WERI-Rb-1 (cell line): ENCODE results near the gene SORBS1.

Source experiments
- DNase-seq: peaks from one replicate; pipeline ENCODE4 v3.0.0-alpha.2; 2020
- H3K27ac ChIP-seq: fragments of 250-450 bp; sonication (Bioruptor Pico); 2 replicates; pipeline ENCODE4 v1.5.1; 2020; ENCODE audit warnings: mild to moderate bottlenecking, moderate library complexity
- H3K27me3 ChIP-seq: fragments of 250-450 bp; sonication (Bioruptor Pico); 2 replicates; pipeline ENCODE4 v1.5.1; 2021; ENCODE audit warnings: mild to moderate bottlenecking, low read depth, moderate library complexity; ENCODE audit not compliant: insufficient read depth, severe bottlenecking
- H3K36me3 ChIP-seq: fragments of 250-450 bp; sonication (Bioruptor Pico); 2 replicates; pipeline ENCODE4 v1.5.1; 2020; ENCODE audit warnings: mild to moderate bottlenecking, moderate library complexity
- H3K4me3 ChIP-seq: 2 replicates; pipeline ENCODE4 v1.5.1; 2011; ENCODE audit warnings: low read depth, mild to moderate bottlenecking, control low read depth, low read length
- H3K9me3 ChIP-seq: fragments of 250-450 bp; sonication (Bioruptor Pico); 2 replicates; pipeline ENCODE4 v1.5.1; 2021; ENCODE audit warnings: mild to moderate bottlenecking, moderate library complexity; ENCODE audit not compliant: severe bottlenecking
- TF ChIP-seq, protein P1 (sequence below): IDR thresholded peaks from 2 replicates; pipeline ENCODE4 v1.5.1; 2011; ENCODE audit warnings: low read depth, mild to moderate bottlenecking, control low read depth, inconsistent platforms, low read length

Gene SORBS1

GRCh38 chr10:95561177-95561863 is at the start of gene SORBS1:
SORBS1 (minus strand) TSS chr10:95561371; CDS start chr10:95441135, 120,236 bp downstream.
- peak within 1 kb of the TSS; percentile 57 for H3K27ac ChIP-seq
- peak within 1 kb of the TSS; percentile 76 for H3K4me3 ChIP-seq
- TF ChIP-seq, protein P1, sequence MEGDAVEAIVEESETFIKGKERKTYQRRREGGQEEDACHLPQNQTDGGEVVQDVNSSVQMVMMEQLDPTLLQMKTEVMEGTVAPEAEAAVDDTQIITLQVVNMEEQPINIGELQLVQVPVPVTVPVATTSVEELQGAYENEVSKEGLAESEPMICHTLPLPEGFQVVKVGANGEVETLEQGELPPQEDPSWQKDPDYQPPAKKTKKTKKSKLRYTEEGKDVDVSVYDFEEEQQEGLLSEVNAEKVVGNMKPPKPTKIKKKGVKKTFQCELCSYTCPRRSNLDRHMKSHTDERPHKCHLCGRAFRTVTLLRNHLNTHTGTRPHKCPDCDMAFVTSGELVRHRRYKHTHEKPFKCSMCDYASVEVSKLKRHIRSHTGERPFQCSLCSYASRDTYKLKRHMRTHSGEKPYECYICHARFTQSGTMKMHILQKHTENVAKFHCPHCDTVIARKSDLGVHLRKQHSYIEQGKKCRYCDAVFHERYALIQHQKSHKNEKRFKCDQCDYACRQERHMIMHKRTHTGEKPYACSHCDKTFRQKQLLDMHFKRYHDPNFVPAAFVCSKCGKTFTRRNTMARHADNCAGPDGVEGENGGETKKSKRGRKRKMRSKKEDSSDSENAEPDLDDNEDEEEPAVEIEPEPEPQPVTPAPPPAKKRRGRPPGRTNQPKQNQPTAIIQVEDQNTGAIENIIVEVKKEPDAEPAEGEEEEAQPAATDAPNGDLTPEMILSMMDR: no peak
- no peaks in the 10 kb centered on the region for H3K9me3 ChIP-seq
- peak; percentile 96 for DNase-seq
- H3K36me3 ChIP-seq: no peaks in the 10 kb centered on the region
- H3K27me3 ChIP-seq: peaks cover 3% of the 10 kb centered on the region

GRCh38 chr10:95610727-95611126 is 49.6 kb upstream of the SORBS1 start:
- Histone ChIP-seq H3K9me3 (no peaks in the 10 kb centered on the region), H3K36me3 (peaks cover 96% of the 10 kb centered on the region), H3K27me3 (no peaks in the 10 kb centered on the region), H3K27ac (no peak overlapping the region), H3K4me3 (no peak overlapping the region)
- TF ChIP-seq, protein P1: no peak
- no peak for DNase-seq

DNA sequence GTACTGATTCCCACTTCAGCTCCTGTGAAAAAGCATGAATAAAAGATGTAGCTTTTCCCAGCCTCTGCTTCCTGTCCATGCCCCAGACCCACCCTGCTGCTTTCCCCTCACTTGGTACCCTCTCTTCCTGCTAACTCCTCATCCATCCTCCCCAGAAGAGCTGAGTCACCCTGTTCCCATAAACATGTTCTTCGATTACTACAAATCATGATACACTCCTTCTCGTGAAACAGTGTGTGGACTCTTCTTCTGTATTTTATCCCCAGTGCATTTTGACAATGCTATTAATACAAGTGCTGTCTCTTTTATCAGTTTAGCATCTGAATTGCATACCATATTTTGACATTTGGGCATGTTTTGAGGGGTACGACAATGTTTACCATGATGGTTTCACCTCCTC is 45.8 kb upstream of the SORBS1 start:
- Histone ChIP-seq H3K36me3 (peaks cover 66% of the 10 kb centered on the region), H3K9me3 (no peaks in the 10 kb centered on the region), H3K27ac (no peak overlapping the region), H3K27me3 (no peaks in the 10 kb centered on the region), H3K4me3 (no peak overlapping the region)
- TF ChIP-seq, protein P1: no peak
- no peak for DNase-seq

- TF ChIP-seq, protein P1: no peak
- Histone ChIP-seq H3K27ac (no peak overlapping the region), H3K9me3 (no peaks in the 10 kb centered on the region), H3K36me3 (peaks cover 51% of the 10 kb centered on the region), H3K4me3 (no peak overlapping the region), H3K27me3 (no peaks in the 10 kb centered on the region)
- no peak for DNase-seq
Observed at GRCh38 chr10:95605163-95605562, 44.0 kb upstream of the SORBS1 start.

- Histone ChIP-seq H3K27me3 (no peaks in the 10 kb centered on the region), H3K4me3 (no peak overlapping the region), H3K36me3 (peaks cover 46% of the 10 kb centered on the region), H3K9me3 (no peaks in the 10 kb centered on the region), H3K27ac (no peak overlapping the region)
- DNase-seq: no peak
- TF ChIP-seq, protein P1: no peak
Observed at GRCh38 chr10:95604630-95605029, 43.5 kb upstream of the SORBS1 start.

DNA sequence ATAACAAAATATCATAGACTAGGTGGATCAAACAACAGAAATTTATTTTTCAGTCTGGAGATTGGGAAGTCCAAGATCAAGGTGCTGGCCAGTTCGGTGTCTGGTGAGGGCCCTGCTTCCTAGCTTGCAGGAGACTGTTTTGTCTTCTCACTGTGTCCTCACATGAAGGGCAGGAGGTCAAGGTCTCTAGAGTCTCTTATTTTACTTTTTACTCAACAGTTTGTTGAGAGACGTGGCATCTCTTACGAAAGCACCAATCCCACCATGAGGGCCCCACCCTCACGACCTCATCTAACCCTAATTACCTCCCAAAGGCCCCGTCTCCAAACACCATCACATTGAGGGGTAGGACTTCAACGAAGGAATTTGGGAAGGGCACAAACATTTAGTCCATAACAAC is 41.2 kb upstream of the SORBS1 start:
- no peak overlapping the region for H3K4me3 ChIP-seq
- H3K27ac ChIP-seq: no peak overlapping the region
- TF ChIP-seq, protein P1: no peak
- no peak for DNase-seq
- peaks cover 23% of the 10 kb centered on the region for H3K36me3 ChIP-seq
- H3K9me3 ChIP-seq: no peaks in the 10 kb centered on the region
- H3K27me3 ChIP-seq: no peaks in the 10 kb centered on the region
